ENCODE measurements around the gene MAJIN. TPM values are rescaled to one million over a fixed set of nuclear protein-coding genes. Genes with fewer than 3 reads are reported as not detected.
A peak's percentile ranks its signal among the peaks of the same experiment; 100 is the strongest.

The MAJIN gene
- total and polyA plus RNA-seq, 2 experiments from 2014 or later: not detected

GRCh38 chr11:65016705-65017104 lies 44.8 kb upstream of the MAJIN start:
- H3F3A ChIP-seq (replicated peaks; ENCODE audit: low read depth): peaks cover 20% of the 10 kb centered on the region; the same call in 1 of the 2 replicates
- Mint-ChIP-seq H3K27me3 (ENCODE audit: insufficient read depth, low read depth, poor library complexity) (peaks cover 15% of the 10 kb centered on the region), H3K9me3 (no peaks in the 10 kb centered on the region; the same call in 2 of the 3 replicates), H3K4me3 (peak overlapping the region; percentile 2; the same call in 1 of the 3 replicates), H3K27ac (no peak overlapping the region), H3K36me3 (ENCODE audit: low read depth) (peaks cover 36% of the 10 kb centered on the region), H3K4me1 (peaks cover 13% of the 10 kb centered on the region; the same call in 2 of the 3 replicates)
- no peak overlapping the region for H3K4me3 ChIP-seq
- no peak for TF ChIP-seq EZH2phosphoT487 (IDR thresholded peaks at IDR 0.05; ENCODE audit: unreplicated experiment)
- peak in 1 of 2 experiments; percentile 48; a peak in 2 of 4 replicates for TF ChIP-seq CTCF (conservative IDR thresholded peaks at IDR 0.05; ENCODE audit: low read depth in 2 of 2)
- TF ChIP-seq ZNF331 (CRISPR knock-in tag; IDR thresholded peaks at IDR 0.05; ENCODE audit: low read depth): no peak
- 0 out of 2 replicates have a peak, but pooled peaks cover 2% of the 10 kb centered on the region for H4K20me1 ChIP-seq (replicated peaks; ENCODE audit: insufficient read depth)
- H3K9me2 ChIP-seq (ENCODE audit: insufficient read depth): no peaks in the 10 kb centered on the region
- no peak overlapping the region for H3K4me2 ChIP-seq
- no peaks in the 10 kb centered on the region for H3K36me3 ChIP-seq (ENCODE audit: insufficient read depth)
- DNase-seq (ENCODE audit: low spot score) (peak; percentile 40), ATAC-seq (no peak)
- H3K79me2 ChIP-seq (replicated peaks; ENCODE audit: insufficient read depth): peaks cover 11% of the 10 kb centered on the region; the same call in 1 of the 2 replicates
- no peaks in the 10 kb centered on the region; the same call in 1 of the 2 replicates for H3K4me1 ChIP-seq (ENCODE audit: insufficient read depth)
- no peak overlapping the region for H2AFZ ChIP-seq
- H3K27ac ChIP-seq (ENCODE audit: low read depth): no peak overlapping the region
- H3K27me3 ChIP-seq (ENCODE audit: insufficient read depth): no peaks in the 10 kb centered on the region

GRCh38 chr11:65014726-65015227 lies 42.9 kb upstream of the MAJIN start:
- Histone ChIP-seq H2AFZ (peak overlapping the region; percentile 93), H3K27ac (ENCODE audit: low read depth) (no peak overlapping the region; the same call in 1 of the 2 replicates), H3K79me2 (replicated peaks; ENCODE audit: insufficient read depth) (peaks cover 11% of the 10 kb centered on the region; the same call in 1 of the 2 replicates), H3K4me1 (ENCODE audit: insufficient read depth) (no peaks in the 10 kb centered on the region; the same call in 1 of the 2 replicates), H3K9me2 (ENCODE audit: insufficient read depth) (no peaks in the 10 kb centered on the region), H3K27me3 (ENCODE audit: insufficient read depth) (no peaks in the 10 kb centered on the region), H4K20me1 (replicated peaks; ENCODE audit: insufficient read depth) (0 out of 2 replicates have a peak, but pooled peaks cover 2% of the 10 kb centered on the region), H3F3A (replicated peaks; ENCODE audit: low read depth) (peaks cover 20% of the 10 kb centered on the region; the same call in 1 of the 2 replicates), H3K4me3 (peak overlapping the region; percentile 88), H3K4me2 (peak overlapping the region; percentile 99), H3K36me3 (ENCODE audit: insufficient read depth) (no peaks in the 10 kb centered on the region)
- ATAC-seq (peak; percentile 21), DNase-seq (ENCODE audit: low spot score) (no peak)
- H3K4me1 Mint-ChIP-seq: peaks cover 13% of the 10 kb centered on the region; the same call in 2 of the 3 replicates
- H3K27ac Mint-ChIP-seq: peak overlapping the region; percentile 84; the same call in 1 of the 2 replicates
- H3K27me3 Mint-ChIP-seq (ENCODE audit: insufficient read depth, low read depth, poor library complexity): peaks cover 15% of the 10 kb centered on the region
- H3K4me3 Mint-ChIP-seq: peak overlapping the region; percentile 86
- peaks cover 29% of the 10 kb centered on the region for H3K36me3 Mint-ChIP-seq (ENCODE audit: low read depth)
- H3K9me3 Mint-ChIP-seq: no peaks in the 10 kb centered on the region; the same call in 2 of the 3 replicates
- TF ChIP-seq POLR2AphosphoS5 (IDR thresholded peaks at IDR 0.05; ENCODE audit: low read depth) (no peak), EZH2 (IDR thresholded peaks at IDR 0.05; ENCODE audit: low read depth, unreplicated experiment) (no peak), CTCF (conservative IDR thresholded peaks at IDR 0.05; ENCODE audit: low read depth in 2 of 2) (no peak), EZH2phosphoT487 (IDR thresholded peaks at IDR 0.05; ENCODE audit: unreplicated experiment) (no peak), ZNF331 (CRISPR knock-in tag; IDR thresholded peaks at IDR 0.05; ENCODE audit: low read depth) (no peak), JUNB (IDR thresholded peaks at IDR 0.05; ENCODE audit: unreplicated experiment) (no peak), ETS1 (IDR thresholded peaks at IDR 0.05) (no peak), STAT1 (IDR thresholded peaks at IDR 0.05; ENCODE audit: unreplicated experiment) (no peak), NANOG (IDR thresholded peaks at IDR 0.05; ENCODE audit: borderline replicate concordance) (no peak), REST (IDR thresholded peaks at IDR 0.05; ENCODE audit: unreplicated experiment) (no peak), ZNF114 (CRISPR knock-in tag; IDR thresholded peaks at IDR 0.05) (no peak), CREB1 (CRISPR knock-in tag; IDR thresholded peaks at IDR 0.05; ENCODE audit: low read depth) (no peak)
